Measurements from ENCODE around the gene EBP.

The EBP gene

DNA sequence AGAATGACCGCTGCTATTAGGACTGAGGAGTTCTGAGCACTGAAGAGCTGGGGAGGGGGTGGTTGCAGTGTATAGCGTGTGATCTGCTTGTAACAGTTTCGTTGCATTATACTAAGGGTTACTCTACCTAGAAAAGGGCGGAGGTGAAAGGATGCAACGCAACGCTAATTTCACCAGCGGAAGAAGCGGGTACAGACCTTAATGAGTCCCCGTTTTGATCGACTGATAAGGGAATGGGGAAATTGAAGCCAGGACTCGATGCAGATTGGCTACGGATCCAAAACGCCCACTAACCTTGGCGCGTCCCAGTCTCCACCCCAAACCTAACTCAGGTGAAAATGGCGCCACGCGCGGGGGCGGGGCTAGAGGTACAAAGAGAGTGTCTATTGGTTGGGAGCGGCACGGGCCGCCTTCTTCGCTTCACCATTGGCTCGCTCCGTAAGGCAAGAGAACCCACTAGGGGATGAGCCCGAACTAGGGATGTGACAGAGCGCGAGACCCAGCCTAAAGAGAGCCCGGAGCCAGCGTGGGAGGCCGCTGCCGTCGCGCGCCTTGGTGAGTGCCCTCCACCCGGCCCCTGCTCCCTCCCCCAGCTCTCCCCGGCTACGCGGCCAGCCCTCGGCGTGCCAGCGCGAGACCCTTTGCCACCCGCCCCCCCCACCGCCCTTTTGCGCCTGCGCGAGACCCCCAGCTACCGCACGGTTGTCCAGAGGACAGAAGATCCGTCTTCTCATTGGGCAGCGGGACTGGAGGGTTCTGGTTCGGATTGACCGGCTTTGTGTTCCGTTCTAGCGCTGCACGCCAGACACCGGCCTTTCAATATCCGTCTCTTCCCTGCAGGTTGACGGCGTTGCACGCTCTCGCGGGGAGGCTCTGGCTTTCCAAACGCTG is at the start of gene EBP:
Gene EBP, plus strand, starts transcription at position 456 of the 891 bp plus-strand sequence. CDS start 1,964 bp downstream, outside the sequence.
- DNase-seq: peak; percentile 71

DNA sequence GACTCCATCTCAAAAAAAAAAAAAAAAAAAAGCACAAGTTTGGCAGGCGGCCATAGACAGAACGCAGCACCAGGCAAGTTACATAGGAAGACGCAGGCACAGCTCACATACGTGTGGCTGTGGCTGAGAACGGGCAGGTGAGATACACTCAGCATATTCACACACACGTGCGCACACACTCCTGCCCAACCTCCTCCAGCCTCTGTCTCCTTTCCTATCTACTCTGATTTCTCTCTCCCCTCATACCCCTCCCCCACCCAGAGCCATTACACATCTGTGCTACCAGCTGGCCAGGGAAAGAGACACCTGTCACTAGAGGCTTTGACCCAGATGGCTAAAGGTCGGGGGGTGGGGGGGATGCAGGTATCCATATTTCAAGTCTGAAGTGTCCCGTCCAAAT is 49.4 kb upstream of the EBP start:
- no peak for DNase-seq

DNA sequence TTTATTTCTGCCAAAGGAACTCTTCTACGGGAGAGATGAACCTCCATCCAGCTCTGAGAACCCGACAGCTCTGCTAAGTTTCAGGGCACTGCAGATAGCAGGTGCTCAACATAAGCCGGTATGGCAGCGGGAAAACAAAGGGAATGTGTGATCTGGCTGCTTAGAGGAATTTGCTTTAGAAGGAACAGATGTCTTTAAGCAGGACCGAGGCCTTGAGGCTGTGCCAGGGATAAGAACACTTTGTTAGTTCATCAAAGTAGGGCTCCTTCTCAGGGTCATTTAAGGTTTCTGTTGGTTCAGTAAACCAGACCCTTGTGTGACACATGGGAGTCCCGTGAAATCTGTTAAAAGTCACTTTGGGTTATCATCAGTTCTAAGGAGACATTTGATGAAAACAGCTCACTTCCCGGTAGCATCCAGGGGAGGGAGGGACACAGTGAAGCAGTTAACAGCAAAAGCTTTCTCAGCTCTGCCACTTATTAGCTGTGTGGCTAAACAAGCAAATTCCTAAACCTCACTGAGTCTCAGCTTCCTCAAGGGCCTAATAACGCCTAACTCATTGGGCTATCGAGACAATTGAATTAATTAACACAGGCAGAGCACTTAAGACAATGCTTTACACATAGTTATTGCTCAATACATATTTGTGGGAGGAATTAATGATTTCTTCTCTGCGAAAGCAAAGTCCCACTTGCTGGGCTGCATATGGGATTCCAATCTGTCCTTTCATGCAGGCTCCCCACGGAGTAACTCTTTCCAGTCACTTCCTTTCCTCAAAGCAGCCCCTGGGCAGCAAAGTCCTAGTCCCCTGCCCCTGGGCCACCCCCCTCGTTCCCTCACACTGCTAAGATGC is 48.5 kb upstream of the EBP start:
- no peak for DNase-seq

DNA sequence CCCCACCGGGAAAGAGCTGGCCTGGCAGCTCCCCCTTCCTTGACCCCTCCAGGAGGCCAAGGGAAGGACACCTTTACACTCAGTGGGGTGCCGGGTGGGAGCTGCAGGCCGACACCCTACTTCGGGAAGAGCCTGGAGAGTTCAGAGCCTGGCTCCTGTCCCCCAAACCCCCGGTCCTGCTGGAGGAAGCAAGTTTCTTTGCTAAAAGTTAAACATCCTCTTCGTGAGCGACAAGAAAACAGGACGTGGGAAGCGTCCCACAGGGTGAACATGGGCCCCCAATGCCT is 48.0 kb upstream of the EBP start:
- DNase-seq: no peak

DNA sequence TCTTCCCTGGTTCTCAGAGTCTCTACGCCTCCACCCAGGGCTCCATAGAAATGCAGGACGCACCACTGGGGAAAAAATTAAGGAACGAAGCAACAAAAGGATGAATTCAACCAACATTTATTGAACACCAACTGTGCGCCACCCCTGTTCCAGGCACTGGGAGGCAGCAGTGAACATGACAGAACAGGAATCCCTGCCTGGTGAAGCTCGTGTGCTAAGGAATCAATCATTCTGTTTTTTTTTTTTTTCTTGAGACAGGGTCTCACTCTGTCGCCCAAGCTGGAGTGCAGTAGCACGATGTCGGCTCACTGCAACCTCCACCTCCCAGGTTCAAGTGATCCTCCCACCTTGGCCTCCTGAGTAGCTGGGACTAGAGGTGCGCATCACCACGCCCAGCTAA is 47.5 kb upstream of the EBP start:
- peak; percentile 54 for DNase-seq

DNA sequence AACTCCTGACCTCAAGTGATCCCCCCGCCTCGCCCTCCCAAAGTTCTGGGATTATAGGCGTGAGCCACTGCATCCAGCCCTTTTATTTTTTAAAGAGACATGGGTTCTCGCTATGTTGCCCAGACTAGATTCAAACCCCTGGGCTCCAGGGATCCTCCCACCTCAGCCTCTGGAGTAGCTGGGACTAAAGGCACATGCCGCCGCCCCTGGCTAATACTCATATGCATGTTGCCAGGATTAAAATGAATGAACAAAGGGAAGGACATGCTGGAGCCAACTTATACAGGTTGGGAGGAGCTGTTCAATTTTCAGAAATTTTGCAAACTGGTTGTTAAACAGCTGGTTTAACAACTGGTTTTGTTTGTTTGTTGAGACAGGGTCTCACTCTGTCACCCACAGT is 47.0 kb upstream of the EBP start:
- no peak for DNase-seq

DNA sequence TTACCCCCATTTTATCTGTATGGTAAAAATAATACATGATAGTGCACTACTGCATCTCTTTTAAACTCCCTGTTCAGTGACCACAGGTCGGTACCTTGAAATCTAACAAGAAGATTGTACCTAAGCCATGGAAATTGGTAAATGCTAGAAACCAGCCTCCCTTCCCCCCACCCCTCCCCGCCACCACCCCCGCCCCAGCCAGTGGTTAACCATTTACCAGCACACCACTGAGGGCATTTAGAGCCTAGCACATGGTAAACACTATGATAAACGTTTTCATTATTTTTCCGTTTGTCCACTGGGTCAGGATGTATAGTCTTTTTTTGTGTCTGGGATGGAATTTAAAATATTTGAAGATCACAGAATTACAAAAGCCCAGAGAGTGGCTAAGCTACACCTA is 46.3 kb upstream of the EBP start:
- DNase-seq: no peak

DNA sequence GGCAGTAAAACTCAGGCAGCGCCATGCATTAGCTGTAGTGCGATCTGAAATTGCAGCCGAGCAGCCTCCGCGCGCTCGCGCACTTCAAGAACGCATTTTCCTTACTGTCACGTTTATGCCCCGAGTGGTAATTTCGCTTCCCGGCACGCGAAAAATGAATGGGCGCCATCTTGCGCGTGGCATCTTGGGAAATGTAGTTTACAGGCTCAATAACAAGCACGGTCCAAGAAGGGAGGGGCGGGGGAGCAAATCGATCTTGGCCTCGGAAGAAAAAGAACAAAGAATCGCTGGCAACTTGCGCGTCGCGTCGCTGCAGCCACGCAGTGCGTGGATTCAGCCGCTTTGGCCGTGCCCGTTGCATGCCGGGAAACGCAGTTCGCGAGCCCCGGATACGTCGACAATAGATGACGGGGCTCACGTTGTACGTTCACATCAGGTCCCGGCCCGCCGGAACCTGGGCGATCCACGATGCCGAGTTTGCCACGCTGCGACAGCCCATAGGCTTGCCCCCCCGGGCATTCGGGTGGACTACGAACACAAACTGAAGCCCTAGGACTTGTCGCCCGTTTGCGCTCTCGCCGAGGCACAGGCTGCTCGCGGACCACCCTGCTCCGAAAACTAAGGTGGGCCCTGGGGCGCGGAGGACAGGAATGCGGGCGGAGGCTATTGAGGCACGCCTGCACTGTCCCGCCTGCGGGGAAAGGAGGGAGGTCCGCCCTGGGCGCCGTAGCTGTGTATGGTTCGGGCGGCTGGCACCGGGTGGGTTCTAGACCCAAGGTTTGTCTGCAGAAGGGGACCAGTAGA is 45.6 kb upstream of the EBP start, which contains the start of gene FTSJ1:
Gene FTSJ1, plus strand, starts transcription at position 426 of the 804 bp plus-strand sequence. CDS start 1,849 bp downstream, outside the sequence.
- DNase-seq: peak; percentile 69

DNA sequence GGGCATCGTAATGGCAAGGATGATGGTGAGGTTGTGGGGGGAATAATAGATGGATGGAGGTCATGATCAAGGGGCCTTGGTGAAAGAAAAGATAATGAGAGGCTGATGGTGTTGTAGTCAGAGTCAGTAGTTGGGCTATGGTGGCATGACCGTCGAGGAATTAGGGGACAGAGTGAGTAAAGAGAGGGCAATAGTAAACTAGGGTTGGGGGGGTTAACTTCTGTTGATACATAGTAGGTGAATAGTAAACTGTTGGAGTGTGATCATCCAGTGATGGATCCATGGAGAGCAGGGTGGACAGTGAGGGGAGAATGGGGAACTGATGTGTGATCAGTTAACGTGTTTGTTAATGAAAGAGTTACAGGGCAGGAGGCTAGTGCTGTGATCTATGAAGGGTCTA is 44.7 kb upstream of the EBP start:
- no peak for DNase-seq

DNA sequence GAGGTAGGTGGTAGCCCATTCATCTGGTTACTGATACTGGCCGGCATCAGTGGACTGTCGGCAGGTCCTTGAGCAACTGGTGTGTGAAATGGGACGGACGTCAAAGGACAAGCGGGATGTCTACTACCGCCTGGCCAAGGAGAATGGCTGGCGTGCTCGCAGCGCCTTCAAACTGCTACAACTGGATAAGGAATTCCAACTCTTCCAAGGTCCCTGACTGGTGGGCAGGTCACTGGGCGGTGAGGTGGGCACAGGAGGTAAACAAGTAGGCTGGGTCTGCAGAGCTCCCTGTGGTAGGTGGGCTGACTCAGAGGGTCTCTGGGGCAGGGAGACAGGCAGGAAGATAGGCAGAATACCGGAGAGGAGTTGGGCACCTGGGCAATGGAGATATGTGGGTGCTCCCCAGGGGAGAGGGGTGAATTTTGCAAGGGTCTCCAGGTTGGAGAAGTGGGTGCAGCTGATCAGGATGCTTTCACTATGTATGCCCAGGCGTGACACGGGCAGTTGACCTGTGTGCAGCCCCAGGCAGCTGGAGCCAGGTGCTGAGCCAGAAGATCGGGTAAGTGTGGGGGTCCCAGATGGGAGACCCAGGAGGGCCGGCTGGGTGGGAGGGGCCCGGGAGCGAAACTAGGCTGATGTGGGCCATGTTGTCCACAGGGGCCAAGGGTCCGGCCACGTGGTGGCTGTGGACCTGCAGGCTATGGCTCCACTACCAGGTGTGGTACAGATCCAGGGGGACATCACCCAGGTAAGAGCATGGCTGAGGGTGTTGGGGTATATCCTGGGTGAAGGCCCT is 43.5 kb upstream of the EBP start:
- DNase-seq: no peak

DNA sequence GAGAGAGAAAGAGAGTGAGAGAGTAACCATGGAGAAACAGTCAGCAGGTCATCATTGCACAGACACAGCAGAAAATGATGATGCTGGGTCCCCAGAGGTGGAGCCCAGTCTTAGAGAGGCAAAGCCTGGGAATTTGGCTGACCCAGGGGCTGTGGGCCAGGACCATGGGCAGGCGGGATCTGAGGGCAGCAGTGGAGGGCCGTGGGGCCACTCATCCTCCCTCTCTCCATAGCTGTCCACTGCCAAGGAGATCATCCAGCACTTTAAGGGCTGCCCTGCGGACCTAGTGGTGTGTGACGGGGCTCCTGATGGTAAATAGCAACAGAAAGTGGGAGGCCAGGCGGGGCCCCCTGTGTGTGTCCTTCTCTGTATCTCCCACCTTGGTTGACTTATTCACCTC is 42.8 kb upstream of the EBP start:
- no peak for DNase-seq

DNA sequence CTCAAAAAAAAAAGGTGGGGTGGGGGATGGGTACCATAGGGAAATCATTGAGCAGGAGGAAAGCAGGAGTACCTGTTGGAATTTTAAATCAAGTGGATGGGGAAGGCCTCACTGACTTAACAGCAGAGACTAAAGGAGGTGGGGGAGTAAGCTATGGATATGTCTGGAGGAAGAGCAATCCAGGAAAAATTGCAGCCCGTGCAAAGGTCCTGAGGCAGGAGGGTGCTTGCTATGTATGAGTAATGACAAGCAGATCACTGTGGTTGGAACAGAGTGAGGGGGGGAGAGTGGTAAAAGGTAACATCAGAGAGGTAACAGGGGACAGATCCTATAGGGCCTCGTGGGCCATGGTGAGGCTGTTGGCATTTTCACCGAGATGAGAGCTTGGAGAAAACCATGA is 41.5 kb upstream of the EBP start:
- DNase-seq: no peak

DNA sequence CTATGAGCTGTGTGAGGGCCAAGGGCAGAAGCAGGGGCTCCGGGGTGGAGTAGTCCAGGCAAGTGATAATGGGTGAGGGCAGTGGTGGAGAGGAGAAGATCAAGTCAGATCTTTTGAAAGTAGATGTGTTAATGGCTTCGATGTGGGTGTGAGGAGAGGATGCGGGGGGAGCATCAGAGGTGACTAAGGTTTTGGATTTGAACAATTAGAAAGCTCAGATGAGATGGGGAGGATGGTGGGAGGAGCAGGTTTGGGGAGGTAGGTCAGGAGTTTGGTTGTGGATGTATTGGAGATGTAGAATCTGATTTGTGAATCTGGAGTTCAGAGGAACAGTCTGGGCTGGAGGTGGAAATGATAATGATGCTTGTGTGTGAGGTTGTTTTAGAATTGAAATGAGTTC is 41.0 kb upstream of the EBP start:
- no peak for DNase-seq

DNA sequence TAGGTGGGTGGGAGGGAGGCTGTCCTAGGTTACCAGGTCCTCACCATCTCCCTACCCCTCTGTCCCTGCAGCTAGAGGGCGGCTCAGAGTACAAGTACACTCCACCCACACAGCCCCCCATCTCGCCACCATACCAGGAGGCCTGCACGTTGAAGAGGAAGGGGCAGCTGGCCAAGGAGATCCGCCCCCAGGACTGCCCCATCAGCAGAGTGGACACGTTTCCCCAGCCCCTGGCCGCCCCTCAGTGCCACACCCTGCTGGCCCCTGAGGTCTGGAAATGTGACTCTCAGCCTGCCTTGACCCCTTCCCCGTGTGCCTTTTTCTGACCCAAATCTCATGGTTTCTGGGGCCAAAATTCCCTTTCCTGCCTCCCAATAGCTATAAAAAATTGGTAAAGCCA is 39.1 kb upstream of the EBP start:
- no peak for DNase-seq

DNA sequence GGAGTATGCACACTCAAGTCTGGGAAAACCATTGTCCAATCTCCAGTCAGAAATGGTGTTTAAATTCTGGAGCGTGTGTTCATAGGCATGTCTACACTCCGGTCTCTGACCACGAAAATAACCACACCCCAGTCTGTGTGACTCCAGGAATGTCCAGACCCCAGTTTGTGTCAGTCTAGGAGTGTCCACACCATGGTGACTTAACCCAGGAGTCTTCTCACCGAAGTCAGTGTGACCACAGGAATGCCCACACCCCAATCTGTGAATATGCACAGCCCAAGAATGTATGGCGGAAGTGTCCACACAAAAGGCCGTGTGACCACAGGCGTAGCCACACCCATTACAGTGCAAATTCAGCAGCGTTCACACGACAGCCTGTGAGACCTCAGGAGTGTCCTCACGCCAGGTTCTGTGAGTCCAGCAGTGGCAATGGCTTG is 34.2 kb upstream of the EBP start:
- DNase-seq: no peak

DNA sequence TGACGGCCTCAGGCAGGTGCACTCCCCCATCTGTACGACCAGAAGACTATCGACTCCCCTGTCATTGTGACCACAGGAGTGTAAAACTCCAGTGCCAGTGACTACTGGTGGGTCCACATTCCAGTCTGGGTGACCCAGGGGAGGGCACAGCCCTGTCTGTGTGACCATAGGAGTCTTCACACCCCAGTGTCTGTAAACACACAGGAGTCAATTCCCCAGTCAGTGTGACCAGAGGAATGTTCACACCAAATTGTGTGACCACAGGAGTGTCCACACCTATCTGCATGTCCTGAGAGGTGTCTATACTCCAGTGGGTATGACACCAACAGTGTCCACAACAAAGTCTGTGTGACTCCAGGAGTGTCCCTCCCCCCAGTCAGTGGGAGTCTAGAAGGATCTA is 33.6 kb upstream of the EBP start:
- no peak for DNase-seq

DNA sequence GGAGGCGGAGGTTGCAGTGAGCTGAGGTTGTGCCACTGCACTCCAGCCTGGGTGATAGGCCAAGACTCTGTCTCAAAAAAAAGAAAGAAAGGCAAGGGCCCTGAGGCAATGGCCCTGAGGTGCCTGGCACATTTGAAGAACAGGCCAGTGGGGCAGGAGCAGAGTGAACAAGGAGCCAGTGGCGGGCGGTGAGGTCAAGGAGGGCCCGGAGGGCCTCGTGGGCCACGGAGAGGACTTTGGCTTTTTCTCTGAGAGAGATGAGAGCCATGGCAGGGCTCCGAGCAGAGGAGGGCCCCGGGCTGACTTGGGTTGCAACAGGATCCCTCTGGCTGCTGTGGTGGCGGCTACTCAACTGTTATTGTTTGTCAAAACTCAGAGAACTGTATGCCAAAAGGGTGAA is 32.3 kb upstream of the EBP start:
- DNase-seq: no peak

DNA sequence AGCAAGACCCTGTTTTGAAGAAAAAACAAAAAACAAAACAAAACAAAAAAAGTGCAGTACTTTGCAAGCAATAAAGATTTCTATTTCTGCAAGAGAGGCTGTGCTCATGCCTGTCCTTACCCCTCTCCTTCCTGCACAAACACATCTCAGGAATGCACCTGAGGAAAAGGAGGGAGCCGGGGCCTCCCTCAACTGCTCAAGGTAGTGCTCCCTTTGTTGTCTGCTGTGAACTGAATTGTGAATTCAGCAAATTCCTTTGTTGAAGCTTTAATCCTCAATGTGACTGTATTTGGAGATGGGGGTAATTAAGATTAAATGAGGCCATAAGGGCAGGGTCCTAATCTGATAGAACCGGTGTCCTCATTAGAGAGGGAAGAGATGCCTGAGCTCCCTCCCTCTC is 31.7 kb upstream of the EBP start:
- DNase-seq: no peak

DNA sequence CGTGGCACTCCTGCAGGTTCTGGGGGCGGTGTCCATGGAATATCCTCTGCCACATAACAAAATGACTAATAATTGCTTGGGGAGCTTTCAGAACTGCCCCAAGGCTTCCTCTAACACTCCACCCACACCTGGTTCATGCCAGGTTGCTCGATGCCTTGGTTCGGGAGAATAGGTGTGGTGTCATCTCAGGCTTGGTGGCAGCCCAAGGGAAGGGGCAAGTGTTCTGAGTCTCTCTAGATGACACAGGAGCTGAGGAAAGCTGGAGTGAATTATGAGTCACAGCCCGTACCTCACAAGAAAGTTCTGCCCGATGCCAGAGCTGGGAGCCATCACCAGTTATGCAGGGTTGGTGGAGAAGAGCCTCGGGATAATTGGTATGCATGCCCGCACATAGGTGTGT is 30.9 kb upstream of the EBP start:
- no peak for DNase-seq

DNA sequence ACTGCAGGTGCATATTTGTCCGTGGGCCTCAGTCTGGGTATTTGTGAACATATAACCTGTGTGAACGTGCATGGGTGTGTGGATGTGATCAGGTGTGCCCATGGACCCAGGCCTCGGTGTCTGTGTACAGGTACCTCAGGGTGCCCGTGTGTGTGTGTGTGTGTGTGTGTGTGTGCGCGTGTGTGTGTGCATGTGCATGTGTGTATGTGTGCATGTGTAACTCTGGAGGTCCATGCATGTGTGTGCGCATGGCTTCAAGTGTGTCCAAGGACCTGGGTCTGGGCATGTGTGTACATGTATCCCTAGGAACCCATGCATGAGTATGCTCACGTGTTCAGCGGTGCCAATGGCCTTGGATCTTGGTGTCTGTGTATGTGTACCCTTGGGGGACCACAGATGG is 29.8 kb upstream of the EBP start:
- DNase-seq: no peak

DNA sequence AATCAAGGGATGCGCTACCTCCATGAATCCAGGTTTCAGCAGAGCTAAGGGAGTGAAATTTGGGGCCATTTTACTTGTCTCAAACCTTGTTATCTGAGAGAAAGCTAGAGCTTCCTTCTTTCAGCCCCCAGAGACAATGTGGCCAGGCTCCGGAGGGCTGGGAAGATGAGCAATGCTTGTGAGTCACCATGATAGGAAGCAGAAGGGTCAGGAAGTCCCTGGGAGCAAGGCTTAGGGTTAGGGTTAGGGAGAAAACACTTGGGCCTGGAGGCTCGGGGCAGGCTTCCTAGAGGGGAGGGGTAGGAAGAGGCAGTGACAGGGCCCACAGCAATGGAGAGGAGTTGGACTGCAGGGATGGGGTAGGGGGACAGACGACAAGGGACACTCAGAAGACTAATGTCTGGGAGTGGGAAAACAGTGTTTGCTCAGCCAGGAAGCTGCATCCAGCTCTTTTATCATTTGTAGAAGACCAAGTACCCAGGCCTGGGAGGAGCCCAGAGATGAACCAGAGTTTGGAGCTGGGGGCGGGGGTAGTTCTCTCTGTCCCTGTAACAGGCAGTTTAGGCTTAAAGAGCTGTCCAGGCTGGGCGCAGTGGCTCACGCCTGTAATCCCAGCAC is 29.2 kb upstream of the EBP start:
- no peak for DNase-seq

DNA sequence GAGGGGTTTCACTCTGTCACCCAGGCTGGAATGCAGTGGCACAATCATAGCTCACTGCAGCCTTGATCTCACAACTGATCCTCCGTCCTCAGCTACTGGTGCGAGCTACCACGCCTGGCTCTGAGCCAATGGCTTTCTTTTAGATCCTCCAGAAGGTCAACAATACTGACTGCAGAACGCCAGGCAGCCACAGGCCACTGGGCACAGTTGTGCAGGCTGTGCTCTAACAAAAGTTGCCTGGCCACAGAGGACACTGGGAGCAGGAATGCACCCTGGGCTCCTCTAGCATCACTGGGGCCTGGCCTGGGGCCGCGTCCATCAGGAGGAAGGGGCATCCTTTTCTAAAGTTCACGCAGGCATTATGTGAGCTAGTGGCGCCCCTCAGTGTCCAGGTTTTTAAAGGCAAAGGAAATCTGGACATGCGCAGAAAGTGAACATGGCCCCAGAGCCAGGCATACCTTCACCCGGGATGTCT is 27.7 kb upstream of the EBP start:
- no peak for DNase-seq
